HepG2 (cell line): ENCODE results near the gene RAC3. TPM values are rescaled to one million over a fixed set of nuclear protein-coding genes. Genes with fewer than 3 reads are reported as not detected.

Source experiments
- CHCHD3 ChIP-seq: sonication (generic); formaldehyde crosslinking; IDR thresholded peaks from 2 replicates; pipeline ENCODE4 v1.8.0; 2022; ENCODE audit warnings: mild to moderate bottlenecking, missing genetic modification reagents, moderate library complexity
- EED ChIP-seq: sonication (generic); formaldehyde crosslinking; IDR thresholded peaks from 2 replicates; pipeline ENCODE4 v1.5.0; 2020; ENCODE audit warnings: mild to moderate bottlenecking, missing genetic modification reagents
- GLI4 ChIP-seq: sonication (generic); formaldehyde crosslinking; IDR thresholded peaks from 2 replicates; pipeline ENCODE4 v1.5.1; 2020; ENCODE audit warnings: missing genetic modification reagents, mild to moderate bottlenecking, moderate library complexity, borderline replicate concordance
- JARID2 ChIP-seq: sonication (generic); formaldehyde crosslinking; IDR thresholded peaks from 2 replicates; pipeline ENCODE4 v1.8.1; 2023; ENCODE audit warnings: missing genetic modification reagents, inconsistent platforms; ENCODE audit not compliant: insufficient replicate concordance
- RXRB ChIP-seq: IDR thresholded peaks from 2 replicates; pipeline ENCODE4 v1.6.1; 2016; ENCODE audit warnings: borderline replicate concordance, missing genetic modification reagents, missing compliant biosample characterization
- SAP130 ChIP-seq: IDR thresholded peaks from 2 replicates; pipeline ENCODE4 v1.6.1; 2016; ENCODE audit warnings: low read depth
- U2AF2 ChIP-seq: fragments of 200-400 bp; formaldehyde crosslinking; IDR thresholded peaks from 2 replicates; pipeline ENCODE4 v1.6.1; 2017; ENCODE audit warnings: low read depth, mild to moderate bottlenecking, low read length
- YEATS4 ChIP-seq: sonication (generic); formaldehyde crosslinking; IDR thresholded peaks from 2 replicates; pipeline ENCODE4 v1.4.0; 2020; ENCODE audit warnings: missing genetic modification reagents, borderline replicate concordance
- ZNF3 ChIP-seq: IDR thresholded peaks from 2 replicates; pipeline ENCODE4 v1.7.0; 2017; ENCODE audit warnings: inconsistent platforms
- ZNF530 ChIP-seq: sonication (generic); formaldehyde crosslinking; IDR thresholded peaks from 2 replicates; pipeline ENCODE4 v1.5.0; 2020; ENCODE audit warnings: low read depth, mild to moderate bottlenecking, missing genetic modification reagents
- polyA plus RNA-seq, 8 experiments: library from polyadenylated mRNA; depleted of rRNA in 3 of 8; stranded (reverse) in 7 of 8; unstranded in 1 of 8; fragments of >200 nt; fragmentation: Illumina TruSeq in 4 of 8; extraction: Trizol in 4 of 8; gene quantifications; 2 replicates each; pipeline versions ENCODE4 v1.2.1 to v1.2.3, GENCODE V29; 2011 to 2016; ENCODE audit warnings: low read depth in 4 of 8, missing spikeins in 1 of 8, mixed read lengths in 1 of 8; ENCODE audit not compliant: insufficient read depth in 1 of 8
- total RNA-seq, 5 experiments: library from RNA; depleted of rRNA; stranded (reverse); fragments of >200 nt; fragmentation: Illumina TruSeq; extraction: Trizol; gene quantifications; 2 replicates each; pipeline ENCODE4 v1.2.3, GENCODE V29; 2016; ENCODE audit warnings: low read depth in 1 of 5
- TF ChIP-seq, protein P1 (sequence below): sonication (generic); formaldehyde crosslinking; IDR thresholded peaks from 2 replicates; pipeline ENCODE4 v1.5.1; 2020; ENCODE audit warnings: mild to moderate bottlenecking, missing genetic modification reagents, borderline replicate concordance
- TF ChIP-seq, protein P2 (sequence below): sonication (generic); formaldehyde crosslinking; IDR thresholded peaks from 2 replicates; pipeline ENCODE4 v1.4.0; 2020; ENCODE audit warnings: low read depth, missing genetic modification reagents
- TF ChIP-seq, protein P3 (sequence below): sonication (generic); formaldehyde crosslinking; IDR thresholded peaks from 2 replicates; pipeline ENCODE4 v1.5.0; 2020; ENCODE audit warnings: mild to moderate bottlenecking, missing genetic modification reagents
- TF ChIP-seq, protein P4 (sequence below): sonication (generic); formaldehyde crosslinking; IDR thresholded peaks from 2 replicates; pipeline ENCODE4 v1.5.1; 2020; ENCODE audit warnings: mild to moderate bottlenecking, missing genetic modification reagents
- TF ChIP-seq, protein P5 (sequence below): sonication (generic); formaldehyde crosslinking; IDR thresholded peaks from 2 replicates; pipeline ENCODE4 v1.9.0; 2021; ENCODE audit warnings: missing genetic modification reagents, borderline replicate concordance

Gene RAC3
- total and polyA plus RNA-seq, 2 of the 13 experiments (the other 11 are each of a cell fraction or from before 2014, with no cell fraction given) = 10.5 to 21.3 TPM

DNA sequence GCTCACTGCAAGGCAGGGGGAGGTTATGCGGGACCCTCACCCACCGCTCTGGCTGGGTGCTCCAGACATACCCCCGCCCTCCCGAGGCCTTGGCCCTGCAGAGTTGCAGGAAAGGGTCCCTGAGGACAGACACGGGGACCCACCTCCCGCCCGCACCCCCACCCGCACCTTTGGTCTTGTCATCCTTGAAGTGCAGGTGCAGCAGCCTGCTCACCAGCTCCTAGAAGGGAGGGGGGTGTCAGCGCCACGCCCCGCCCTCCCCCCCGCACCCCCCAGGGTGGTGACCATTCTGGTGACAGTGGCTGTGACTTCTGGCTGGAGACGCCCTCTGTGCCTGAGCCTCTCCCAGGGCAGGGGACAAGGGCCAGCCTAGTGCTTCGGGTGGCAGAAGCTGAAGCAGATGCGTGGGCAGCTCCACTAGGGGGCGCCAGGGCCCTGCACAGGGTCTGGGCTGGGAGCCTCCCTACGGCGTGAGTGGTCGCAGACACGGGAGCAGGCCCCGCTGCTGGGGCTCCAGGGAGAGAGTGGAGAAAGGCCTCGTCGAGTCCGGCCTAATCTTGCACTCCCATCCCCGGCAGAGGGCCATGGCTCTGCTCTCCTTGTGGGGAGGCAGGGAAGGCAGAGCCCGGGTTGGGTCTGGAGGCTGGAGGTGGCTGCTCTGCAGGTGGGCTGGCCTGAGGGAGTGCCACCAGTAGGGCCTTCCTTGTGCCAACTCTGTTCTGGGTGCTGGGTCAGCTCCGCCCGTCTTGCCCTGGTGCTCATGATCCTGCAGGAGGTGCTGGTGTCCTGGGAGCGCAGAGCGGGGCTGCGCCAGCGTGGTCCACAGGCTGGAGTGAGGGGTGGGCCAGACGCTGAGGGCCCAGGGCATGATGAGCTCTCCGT is 11.5 kb upstream of the RAC3 start (continued):
- TF ChIP-seq, protein P1, sequence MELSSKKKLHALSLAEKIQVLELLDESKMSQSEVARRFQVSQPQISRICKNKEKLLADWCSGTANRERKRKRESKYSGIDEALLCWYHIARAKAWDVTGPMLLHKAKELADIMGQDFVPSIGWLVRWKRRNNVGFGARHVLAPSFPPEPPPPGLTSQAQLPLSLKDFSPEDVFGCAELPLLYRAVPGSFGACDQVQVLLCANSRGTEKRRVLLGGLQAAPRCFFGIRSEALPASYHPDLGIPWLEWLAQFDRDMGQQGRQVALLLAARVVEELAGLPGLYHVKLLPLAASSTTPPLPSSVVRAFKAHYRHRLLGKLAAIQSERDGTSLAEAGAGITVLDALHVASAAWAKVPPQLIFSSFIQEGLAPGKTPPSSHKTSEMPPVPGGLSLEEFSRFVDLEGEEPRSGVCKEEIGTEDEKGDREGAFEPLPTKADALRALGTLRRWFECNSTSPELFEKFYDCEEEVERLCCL (CRISPR knock-in tag) = no peak
- TF ChIP-seq U2AF2 (no peak), ZNF530 (no peak), CHCHD3 (CRISPR knock-in tag) (no peak), ZNF3 (CRISPR knock-in tag) (no peak), SAP130 (CRISPR knock-in tag) (peak; percentile 76), JARID2 (no peak), EED (CRISPR knock-in tag) (no peak), YEATS4 (CRISPR knock-in tag) (no peak), GLI4 (CRISPR knock-in tag) (no peak), RXRB (CRISPR knock-in tag) (0 out of 2 replicates have a peak, but pooled peaks have one; percentile 42)
- TF ChIP-seq, protein P2, sequence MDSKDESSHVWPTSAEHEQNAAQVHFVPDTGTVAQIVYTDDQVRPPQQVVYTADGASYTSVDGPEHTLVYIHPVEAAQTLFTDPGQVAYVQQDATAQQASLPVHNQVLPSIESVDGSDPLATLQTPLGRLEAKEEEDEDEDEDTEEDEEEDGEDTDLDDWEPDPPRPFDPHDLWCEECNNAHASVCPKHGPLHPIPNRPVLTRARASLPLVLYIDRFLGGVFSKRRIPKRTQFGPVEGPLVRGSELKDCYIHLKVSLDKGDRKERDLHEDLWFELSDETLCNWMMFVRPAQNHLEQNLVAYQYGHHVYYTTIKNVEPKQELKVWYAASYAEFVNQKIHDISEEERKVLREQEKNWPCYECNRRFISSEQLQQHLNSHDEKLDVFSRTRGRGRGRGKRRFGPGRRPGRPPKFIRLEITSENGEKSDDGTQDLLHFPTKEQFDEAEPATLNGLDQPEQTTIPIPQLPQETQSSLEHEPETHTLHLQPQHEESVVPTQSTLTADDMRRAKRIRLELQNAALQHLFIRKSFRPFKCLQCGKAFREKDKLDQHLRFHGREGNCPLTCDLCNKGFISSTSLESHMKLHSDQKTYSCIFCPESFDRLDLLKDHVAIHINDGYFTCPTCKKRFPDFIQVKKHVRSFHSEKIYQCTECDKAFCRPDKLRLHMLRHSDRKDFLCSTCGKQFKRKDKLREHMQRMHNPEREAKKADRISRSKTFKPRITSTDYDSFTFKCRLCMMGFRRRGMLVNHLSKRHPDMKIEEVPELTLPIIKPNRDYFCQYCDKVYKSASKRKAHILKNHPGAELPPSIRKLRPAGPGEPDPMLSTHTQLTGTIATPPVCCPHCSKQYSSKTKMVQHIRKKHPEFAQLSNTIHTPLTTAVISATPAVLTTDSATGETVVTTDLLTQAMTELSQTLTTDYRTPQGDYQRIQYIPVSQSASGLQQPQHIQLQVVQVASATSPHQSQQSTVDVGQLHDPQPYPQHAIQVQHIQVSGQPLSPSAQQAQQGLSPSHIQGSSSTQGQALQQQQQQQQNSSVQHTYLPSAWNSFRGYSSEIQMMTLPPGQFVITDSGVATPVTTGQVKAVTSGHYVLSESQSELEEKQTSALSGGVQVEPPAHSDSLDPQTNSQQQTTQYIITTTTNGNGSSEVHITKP (CRISPR knock-in tag) = no peak
- TF ChIP-seq, protein P3, sequence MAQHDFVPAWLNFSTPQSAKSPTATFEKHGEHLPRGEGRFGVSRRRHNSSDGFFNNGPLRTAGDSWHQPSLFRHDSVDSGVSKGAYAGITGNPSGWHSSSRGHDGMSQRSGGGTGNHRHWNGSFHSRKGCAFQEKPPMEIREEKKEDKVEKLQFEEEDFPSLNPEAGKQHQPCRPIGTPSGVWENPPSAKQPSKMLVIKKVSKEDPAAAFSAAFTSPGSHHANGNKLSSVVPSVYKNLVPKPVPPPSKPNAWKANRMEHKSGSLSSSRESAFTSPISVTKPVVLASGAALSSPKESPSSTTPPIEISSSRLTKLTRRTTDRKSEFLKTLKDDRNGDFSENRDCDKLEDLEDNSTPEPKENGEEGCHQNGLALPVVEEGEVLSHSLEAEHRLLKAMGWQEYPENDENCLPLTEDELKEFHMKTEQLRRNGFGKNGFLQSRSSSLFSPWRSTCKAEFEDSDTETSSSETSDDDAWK (CRISPR knock-in tag) = no peak
- TF ChIP-seq, protein P4, sequence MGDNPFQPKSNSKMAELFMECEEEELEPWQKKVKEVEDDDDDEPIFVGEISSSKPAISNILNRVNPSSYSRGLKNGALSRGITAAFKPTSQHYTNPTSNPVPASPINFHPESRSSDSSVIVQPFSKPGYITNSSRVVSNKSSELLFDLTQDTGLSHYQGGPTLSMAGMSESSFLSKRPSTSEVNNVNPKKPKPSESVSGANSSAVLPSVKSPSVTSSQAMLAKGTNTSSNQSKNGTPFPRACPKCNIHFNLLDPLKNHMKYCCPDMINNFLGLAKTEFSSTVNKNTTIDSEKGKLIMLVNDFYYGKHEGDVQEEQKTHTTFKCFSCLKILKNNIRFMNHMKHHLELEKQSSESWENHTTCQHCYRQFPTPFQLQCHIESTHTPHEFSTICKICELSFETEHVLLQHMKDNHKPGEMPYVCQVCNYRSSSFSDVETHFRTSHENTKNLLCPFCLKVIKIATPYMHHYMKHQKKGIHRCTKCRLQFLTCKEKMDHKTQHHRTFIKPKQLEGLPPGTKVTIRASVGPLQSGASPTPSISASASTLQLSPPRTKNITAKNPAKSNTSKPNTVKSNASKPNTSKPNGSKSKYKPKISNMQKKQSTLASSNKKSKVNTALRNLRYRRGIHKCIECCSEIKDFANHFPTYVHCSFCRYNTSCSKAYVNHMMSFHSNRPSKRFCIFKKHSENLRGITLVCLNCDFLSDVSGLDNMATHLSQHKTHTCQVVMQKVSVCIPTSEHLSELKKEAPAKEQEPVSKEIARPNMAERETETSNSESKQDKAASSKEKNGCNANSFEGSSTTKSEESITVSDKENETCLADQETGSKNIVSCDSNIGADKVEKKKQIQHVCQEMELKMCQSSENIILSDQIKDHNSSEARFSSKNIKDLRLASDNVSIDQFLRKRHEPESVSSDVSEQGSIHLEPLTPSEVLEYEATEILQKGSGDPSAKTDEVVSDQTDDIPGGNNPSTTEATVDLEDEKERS (CRISPR knock-in tag) = no peak
- TF ChIP-seq, protein P5, sequence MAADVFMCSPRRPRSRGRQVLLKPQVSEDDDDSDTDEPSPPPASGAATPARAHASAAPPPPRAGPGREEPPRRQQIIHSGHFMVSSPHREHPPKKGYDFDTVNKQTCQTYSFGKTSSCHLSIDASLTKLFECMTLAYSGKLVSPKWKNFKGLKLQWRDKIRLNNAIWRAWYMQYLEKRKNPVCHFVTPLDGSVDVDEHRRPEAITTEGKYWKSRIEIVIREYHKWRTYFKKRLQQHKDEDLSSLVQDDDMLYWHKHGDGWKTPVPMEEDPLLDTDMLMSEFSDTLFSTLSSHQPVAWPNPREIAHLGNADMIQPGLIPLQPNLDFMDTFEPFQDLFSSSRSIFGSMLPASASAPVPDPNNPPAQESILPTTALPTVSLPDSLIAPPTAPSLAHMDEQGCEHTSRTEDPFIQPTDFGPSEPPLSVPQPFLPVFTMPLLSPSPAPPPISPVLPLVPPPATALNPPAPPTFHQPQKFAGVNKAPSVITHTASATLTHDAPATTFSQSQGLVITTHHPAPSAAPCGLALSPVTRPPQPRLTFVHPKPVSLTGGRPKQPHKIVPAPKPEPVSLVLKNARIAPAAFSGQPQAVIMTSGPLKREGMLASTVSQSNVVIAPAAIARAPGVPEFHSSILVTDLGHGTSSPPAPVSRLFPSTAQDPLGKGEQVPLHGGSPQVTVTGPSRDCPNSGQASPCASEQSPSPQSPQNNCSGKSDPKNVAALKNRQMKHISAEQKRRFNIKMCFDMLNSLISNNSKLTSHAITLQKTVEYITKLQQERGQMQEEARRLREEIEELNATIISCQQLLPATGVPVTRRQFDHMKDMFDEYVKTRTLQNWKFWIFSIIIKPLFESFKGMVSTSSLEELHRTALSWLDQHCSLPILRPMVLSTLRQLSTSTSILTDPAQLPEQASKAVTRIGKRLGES (CRISPR knock-in tag) = no peak
